ENCODE measurements around the gene MRPS2. TPM values are rescaled to one million over a fixed set of nuclear protein-coding genes. Genes with fewer than 3 reads are reported as not detected.

MRPS2 gene
- total and polyA plus RNA-seq, 4 donors, result 10.9 to 71.8 (median 31.5) TPM

DNA sequence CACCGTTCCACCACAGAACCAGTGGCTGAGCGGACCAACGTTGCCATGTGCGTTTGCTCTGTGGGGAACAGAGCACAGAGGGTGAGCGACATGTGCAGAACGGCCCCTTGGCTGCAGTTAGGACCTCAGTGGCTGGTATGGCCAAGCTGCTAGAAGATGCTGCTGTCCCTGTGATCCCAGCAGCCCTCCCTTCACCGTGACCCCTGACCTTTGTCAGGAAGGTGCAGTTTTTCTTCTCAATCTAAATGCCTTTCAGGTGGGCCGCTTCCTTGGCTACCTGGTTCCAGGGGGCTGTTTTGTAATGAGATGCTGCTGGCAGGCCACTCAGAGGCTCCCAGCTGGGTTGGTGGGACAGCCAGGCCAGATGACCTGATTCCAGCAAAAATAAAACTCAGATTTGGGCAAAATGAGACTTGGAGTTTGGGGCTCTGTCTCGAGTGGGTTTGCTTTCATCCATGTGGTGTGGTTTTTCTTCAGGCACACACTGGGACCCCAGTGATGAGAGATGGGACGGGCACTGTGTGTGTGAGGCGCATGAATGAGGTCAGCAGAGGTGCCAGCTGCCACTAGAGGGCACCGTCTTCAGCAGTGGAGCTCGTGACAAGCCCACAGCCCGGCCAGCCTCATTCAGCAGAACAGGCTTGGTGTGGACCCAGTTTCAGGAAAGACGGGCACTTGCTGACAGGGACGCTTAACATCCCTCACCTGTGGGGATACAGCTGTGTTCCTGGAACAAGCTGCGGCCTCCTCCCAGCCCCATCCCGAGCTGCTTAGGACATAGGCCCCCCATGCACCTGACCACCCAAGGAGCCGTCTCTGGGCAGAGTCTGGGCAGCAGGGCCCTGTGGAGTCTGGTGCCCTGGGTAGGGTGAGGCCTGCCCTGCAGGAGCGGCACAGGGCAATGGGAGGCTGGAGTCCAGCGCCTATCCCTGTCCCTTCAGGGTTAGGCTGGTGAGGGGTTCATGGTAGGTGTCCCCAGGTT is 4.1 kb downstream of the MRPS2 start:
- Histone ChIP-seq H3K9me3 (ENCODE audit: control insufficient read depth in 4 of 4, low read length in 3 of 4) (no peaks in the 10 kb centered on the region), H3K27ac (ENCODE audit: low read depth in 1 of 2, low read length in 2 of 2) (no peak overlapping the region), H3K9ac (ENCODE audit: low read depth in 1 of 2, low read length in 2 of 2) (no peak overlapping the region), H3K4me1 (ENCODE audit: control insufficient read depth in 4 of 4, insufficient read depth in 4 of 4, low read length in 3 of 4) (peaks cover 2 to 26% (median 17%) of the 10 kb centered on the region in 4 donors), H3K27me3 (ENCODE audit: control insufficient read depth in 4 of 4, insufficient read depth in 4 of 4, low read length in 3 of 4) (no peaks in the 10 kb centered on the region), H3K36me3 (ENCODE audit: control insufficient read depth in 4 of 4, insufficient read depth in 3 of 4, low read depth in 1 of 4, low read length in 3 of 4) (peaks cover 3 to 23% (median 9%) of the 10 kb centered on the region in 4 donors), H3K4me3 (ENCODE audit: low read depth in 1 of 3, low read length in 3 of 3) (no peak overlapping the region)
- DNase-seq (ENCODE audit: low spot score), result no peak
- WGBS, result 73% methylated on average over 21 of the region's 21 CpGs
- TF ChIP-seq RAD21 (IDR thresholded peaks at IDR 0.05) (peak; percentile 21 to 58), NR2F2 (IDR thresholded peaks at IDR 0.05) (no peak)
- TF ChIP-seq, protein P1, sequence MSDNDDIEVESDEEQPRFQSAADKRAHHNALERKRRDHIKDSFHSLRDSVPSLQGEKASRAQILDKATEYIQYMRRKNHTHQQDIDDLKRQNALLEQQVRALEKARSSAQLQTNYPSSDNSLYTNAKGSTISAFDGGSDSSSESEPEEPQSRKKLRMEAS (IDR thresholded peaks at IDR 0.05), result no peak
- TF ChIP-seq, protein P2, sequence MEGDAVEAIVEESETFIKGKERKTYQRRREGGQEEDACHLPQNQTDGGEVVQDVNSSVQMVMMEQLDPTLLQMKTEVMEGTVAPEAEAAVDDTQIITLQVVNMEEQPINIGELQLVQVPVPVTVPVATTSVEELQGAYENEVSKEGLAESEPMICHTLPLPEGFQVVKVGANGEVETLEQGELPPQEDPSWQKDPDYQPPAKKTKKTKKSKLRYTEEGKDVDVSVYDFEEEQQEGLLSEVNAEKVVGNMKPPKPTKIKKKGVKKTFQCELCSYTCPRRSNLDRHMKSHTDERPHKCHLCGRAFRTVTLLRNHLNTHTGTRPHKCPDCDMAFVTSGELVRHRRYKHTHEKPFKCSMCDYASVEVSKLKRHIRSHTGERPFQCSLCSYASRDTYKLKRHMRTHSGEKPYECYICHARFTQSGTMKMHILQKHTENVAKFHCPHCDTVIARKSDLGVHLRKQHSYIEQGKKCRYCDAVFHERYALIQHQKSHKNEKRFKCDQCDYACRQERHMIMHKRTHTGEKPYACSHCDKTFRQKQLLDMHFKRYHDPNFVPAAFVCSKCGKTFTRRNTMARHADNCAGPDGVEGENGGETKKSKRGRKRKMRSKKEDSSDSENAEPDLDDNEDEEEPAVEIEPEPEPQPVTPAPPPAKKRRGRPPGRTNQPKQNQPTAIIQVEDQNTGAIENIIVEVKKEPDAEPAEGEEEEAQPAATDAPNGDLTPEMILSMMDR (IDR thresholded peaks at IDR 0.05; ENCODE audit: low read depth, low read length, missing input control), result peak; percentile 62

DNA sequence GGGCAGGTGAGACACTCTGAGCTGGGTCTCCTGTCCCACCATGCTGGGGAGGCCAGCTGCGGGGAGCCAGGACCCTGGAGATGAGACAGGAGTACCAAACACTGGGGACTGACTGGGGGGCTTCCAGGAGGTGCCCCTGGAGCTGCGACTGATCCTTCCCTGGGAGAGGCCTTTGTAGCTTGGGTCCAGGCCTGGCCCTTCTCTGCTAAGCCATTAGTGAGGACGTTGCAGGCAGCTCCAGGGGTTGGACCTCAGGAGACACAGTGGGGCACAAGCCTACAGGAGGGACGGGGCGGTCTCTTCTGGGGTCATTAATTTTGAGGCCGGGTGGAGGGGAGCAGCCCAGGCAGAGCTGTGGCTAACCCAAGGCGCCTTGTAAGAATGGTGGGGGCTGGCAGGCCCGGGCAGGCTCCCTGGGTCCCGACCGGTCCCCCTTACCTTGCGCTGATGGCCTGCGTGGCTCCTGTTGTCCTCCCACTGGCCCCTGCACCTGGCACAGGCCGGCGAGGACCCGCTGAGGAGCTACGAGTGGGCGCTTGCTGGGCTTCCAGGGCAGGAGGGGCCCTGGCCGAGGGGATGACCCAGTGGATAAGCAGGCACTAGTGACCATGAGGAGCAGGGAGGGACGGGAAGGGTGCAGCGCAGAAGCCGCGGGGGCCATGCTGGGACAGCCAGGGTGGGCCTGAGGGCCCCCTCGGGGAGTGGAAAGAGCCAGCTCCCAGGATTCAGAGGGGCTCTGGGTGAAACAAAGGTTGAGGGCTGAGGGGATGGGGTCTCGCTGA is 5.1 kb downstream of the MRPS2 start:
- no peaks in the 10 kb centered on the region for H3K9me3 ChIP-seq (ENCODE audit: control insufficient read depth in 4 of 4, low read length in 3 of 4)
- H3K36me3 ChIP-seq (ENCODE audit: control insufficient read depth in 4 of 4, insufficient read depth in 3 of 4, low read depth in 1 of 4, low read length in 3 of 4), result peaks cover 3 to 23% (median 9%) of the 10 kb centered on the region in 4 donors
- no peak overlapping the region for H3K9ac ChIP-seq (ENCODE audit: low read depth in 1 of 2, low read length in 2 of 2)
- DNase-seq (ENCODE audit: low spot score), result no peak
- 93% methylated on average over 24 of the region's 24 CpGs for WGBS
- no peak overlapping the region for H3K27ac ChIP-seq (ENCODE audit: low read depth in 1 of 2, low read length in 2 of 2)
- H3K4me1 ChIP-seq (ENCODE audit: control insufficient read depth in 4 of 4, insufficient read depth in 4 of 4, low read length in 3 of 4), result peaks cover 2 to 17% (median 11%) of the 10 kb centered on the region in 4 donors
- H3K27me3 ChIP-seq (ENCODE audit: control insufficient read depth in 4 of 4, insufficient read depth in 4 of 4, low read length in 3 of 4), result no peaks in the 10 kb centered on the region
- H3K4me3 ChIP-seq (ENCODE audit: low read depth in 1 of 3, low read length in 3 of 3), result no peak overlapping the region
- TF ChIP-seq, protein P3, sequence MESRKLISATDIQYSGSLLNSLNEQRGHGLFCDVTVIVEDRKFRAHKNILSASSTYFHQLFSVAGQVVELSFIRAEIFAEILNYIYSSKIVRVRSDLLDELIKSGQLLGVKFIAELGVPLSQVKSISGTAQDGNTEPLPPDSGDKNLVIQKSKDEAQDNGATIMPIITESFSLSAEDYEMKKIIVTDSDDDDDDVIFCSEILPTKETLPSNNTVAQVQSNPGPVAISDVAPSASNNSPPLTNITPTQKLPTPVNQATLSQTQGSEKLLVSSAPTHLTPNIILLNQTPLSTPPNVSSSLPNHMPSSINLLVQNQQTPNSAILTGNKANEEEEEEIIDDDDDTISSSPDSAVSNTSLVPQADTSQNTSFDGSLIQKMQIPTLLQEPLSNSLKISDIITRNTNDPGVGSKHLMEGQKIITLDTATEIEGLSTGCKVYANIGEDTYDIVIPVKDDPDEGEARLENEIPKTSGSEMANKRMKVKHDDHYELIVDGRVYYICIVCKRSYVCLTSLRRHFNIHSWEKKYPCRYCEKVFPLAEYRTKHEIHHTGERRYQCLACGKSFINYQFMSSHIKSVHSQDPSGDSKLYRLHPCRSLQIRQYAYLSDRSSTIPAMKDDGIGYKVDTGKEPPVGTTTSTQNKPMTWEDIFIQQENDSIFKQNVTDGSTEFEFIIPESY (IDR thresholded peaks at IDR 0.05), result no peak
- TF ChIP-seq TAF1 (conservative IDR thresholded peaks at IDR 0.05) (no peak), EGR1 (IDR thresholded peaks at IDR 0.05; ENCODE audit: low read depth in 2 of 2) (no peak), FOXA2 (IDR thresholded peaks at IDR 0.05) (no peak), FOXA1 (IDR thresholded peaks at IDR 0.05) (no peak), SP1 (IDR thresholded peaks at IDR 0.05) (no peak)
- TF ChIP-seq, protein P1 (IDR thresholded peaks at IDR 0.05), result no peak
- TF ChIP-seq, protein P4, sequence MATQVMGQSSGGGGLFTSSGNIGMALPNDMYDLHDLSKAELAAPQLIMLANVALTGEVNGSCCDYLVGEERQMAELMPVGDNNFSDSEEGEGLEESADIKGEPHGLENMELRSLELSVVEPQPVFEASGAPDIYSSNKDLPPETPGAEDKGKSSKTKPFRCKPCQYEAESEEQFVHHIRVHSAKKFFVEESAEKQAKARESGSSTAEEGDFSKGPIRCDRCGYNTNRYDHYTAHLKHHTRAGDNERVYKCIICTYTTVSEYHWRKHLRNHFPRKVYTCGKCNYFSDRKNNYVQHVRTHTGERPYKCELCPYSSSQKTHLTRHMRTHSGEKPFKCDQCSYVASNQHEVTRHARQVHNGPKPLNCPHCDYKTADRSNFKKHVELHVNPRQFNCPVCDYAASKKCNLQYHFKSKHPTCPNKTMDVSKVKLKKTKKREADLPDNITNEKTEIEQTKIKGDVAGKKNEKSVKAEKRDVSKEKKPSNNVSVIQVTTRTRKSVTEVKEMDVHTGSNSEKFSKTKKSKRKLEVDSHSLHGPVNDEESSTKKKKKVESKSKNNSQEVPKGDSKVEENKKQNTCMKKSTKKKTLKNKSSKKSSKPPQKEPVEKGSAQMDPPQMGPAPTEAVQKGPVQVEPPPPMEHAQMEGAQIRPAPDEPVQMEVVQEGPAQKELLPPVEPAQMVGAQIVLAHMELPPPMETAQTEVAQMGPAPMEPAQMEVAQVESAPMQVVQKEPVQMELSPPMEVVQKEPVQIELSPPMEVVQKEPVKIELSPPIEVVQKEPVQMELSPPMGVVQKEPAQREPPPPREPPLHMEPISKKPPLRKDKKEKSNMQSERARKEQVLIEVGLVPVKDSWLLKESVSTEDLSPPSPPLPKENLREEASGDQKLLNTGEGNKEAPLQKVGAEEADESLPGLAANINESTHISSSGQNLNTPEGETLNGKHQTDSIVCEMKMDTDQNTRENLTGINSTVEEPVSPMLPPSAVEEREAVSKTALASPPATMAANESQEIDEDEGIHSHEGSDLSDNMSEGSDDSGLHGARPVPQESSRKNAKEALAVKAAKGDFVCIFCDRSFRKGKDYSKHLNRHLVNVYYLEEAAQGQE (IDR thresholded peaks at IDR 0.05), result no peak

Data from liver (tissue), 9 donors.